ENCODE measurements around the gene KDM4B. TPM values are rescaled to one million over a fixed set of nuclear protein-coding genes. Genes with fewer than 3 reads are reported as not detected.

The KDM4B gene
- total RNA-seq, 1 experiment from 2014 or later, result 43.7 TPM

DNA sequence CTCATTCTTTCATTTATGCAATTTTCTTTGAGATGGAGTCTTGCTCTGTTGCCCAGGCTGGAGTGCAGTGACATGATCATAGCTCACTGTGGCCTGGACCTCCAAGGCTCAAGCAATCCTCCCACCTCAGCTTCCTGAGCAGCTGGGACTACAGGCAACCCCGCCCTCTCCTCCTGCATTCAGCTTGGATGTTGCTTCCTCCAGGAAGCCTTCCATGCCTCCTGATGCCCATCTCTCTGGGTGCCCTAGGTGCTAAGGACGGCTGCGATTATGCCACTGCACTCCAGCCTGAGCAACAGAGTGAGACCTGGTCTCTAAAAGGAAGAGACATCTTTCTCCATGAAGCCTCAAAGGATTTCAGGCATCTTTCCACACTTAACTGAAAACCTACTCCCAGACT lies 209.9 kb downstream of the KDM4B start:
- H3K4me2 ChIP-seq (ENCODE audit: insufficient read depth, insufficient read length, low read length), result no peak overlapping the region
- no peak overlapping the region for H3K9ac ChIP-seq (ENCODE audit: extremely low read depth, insufficient read length, low read length)
- peaks cover 0 to 8% of the 10 kb centered on the region in 2 experiments; a peak in 1 of 4 replicates for H3K4me1 Mint-ChIP-seq
- no peak overlapping the region for H2BK15ac ChIP-seq (ENCODE audit: low read depth, low read length)
- no peak overlapping the region for H2AK5ac ChIP-seq (ENCODE audit: insufficient read length, low read length)
- no peak overlapping the region for H2BK20ac ChIP-seq (ENCODE audit: low read depth, low read length, poor library complexity, severe bottlenecking)
- no peak overlapping the region for H2AFZ ChIP-seq (ENCODE audit: low read length)
- H3K23ac ChIP-seq (ENCODE audit: insufficient read length, low read depth, low read length), result no peak overlapping the region
- H2BK5ac ChIP-seq (ENCODE audit: insufficient read length, low read length), result no peak overlapping the region
- no peak overlapping the region for H3K27ac ChIP-seq (ENCODE audit: insufficient read length, low read depth, low read length)
- H3K4me3 Mint-ChIP-seq, result no peak overlapping the region
- no peak for DNase-seq
- no peaks in the 10 kb centered on the region for H3K27me3 ChIP-seq (ENCODE audit: insufficient read depth, low read length)
- no peak overlapping the region for H3K14ac ChIP-seq (ENCODE audit: insufficient read depth, low read length)
- H3K56ac ChIP-seq (ENCODE audit: insufficient read length, low read depth, low read length), result no peak overlapping the region
- no peaks in the 10 kb centered on the region for H3K4me1 ChIP-seq (ENCODE audit: insufficient read depth, low read length)
- H4K20me1 ChIP-seq (ENCODE audit: control insufficient read depth, insufficient read depth, insufficient read length), result no peaks in the 10 kb centered on the region
- H3K27me3 Mint-ChIP-seq (ENCODE audit: low read depth), result peaks cover 20% of the 10 kb centered on the region
- no peaks in the 10 kb centered on the region for H3K23me2 ChIP-seq (ENCODE audit: insufficient read length, low read depth, low read length, poor library complexity, severe bottlenecking)
- H3K79me2 ChIP-seq (ENCODE audit: insufficient read depth, low read length), result no peaks in the 10 kb centered on the region
- no peak overlapping the region for H3T11ph ChIP-seq (ENCODE audit: low read length)
- no peak overlapping the region for H4K91ac ChIP-seq (ENCODE audit: insufficient read length, low read depth, low read length)
- H2BK120ac ChIP-seq (ENCODE audit: low read depth, low read length, poor library complexity, severe bottlenecking), result no peak overlapping the region
- H2BK12ac ChIP-seq (ENCODE audit: insufficient read length, low read depth, low read length), result no peak overlapping the region
- H3K27ac Mint-ChIP-seq, result peak overlapping the region in 1 of 3 experiments; percentile 65; a peak in 1 of 7 replicates
- WGBS (ENCODE audit: extremely low coverage, insufficient read length, low lambda C conversion rate), result no CpG with 5 or more reads among the region's 3 CpGs
- H3K18ac ChIP-seq (ENCODE audit: insufficient read length, low read depth, low read length), result no peak overlapping the region
- no peak overlapping the region for H4K8ac ChIP-seq (replicated peaks; ENCODE audit: insufficient read length, low read depth, low read length)
- no peaks in the 10 kb centered on the region for H3K9me3 ChIP-seq (ENCODE audit: control insufficient read depth, low read depth, low read length)
- TF ChIP-seq, protein P1, sequence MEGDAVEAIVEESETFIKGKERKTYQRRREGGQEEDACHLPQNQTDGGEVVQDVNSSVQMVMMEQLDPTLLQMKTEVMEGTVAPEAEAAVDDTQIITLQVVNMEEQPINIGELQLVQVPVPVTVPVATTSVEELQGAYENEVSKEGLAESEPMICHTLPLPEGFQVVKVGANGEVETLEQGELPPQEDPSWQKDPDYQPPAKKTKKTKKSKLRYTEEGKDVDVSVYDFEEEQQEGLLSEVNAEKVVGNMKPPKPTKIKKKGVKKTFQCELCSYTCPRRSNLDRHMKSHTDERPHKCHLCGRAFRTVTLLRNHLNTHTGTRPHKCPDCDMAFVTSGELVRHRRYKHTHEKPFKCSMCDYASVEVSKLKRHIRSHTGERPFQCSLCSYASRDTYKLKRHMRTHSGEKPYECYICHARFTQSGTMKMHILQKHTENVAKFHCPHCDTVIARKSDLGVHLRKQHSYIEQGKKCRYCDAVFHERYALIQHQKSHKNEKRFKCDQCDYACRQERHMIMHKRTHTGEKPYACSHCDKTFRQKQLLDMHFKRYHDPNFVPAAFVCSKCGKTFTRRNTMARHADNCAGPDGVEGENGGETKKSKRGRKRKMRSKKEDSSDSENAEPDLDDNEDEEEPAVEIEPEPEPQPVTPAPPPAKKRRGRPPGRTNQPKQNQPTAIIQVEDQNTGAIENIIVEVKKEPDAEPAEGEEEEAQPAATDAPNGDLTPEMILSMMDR (conservative IDR thresholded peaks at IDR 0.05), result no peak
- H3K4ac ChIP-seq (ENCODE audit: low read depth, low read length), result no peak overlapping the region
- H3K79me1 ChIP-seq (ENCODE audit: insufficient read depth, low read depth, low read length, poor library complexity, severe bottlenecking), result no peaks in the 10 kb centered on the region
- no peaks in the 10 kb centered on the region for H3K36me3 Mint-ChIP-seq (ENCODE audit: insufficient read depth in 1 of 3, low read depth in 3 of 3)
- H3K9me3 Mint-ChIP-seq, result no peaks in the 10 kb centered on the region
- H4K5ac ChIP-seq (ENCODE audit: insufficient read length, low read depth, low read length), result no peak overlapping the region
